Endothelial cell of umbilical vein (primary cell): ENCODE measurements around the gene ASXL1. TPM values are rescaled to one million over a fixed set of nuclear protein-coding genes. Genes with fewer than 3 reads are reported as not detected.

Source experiments
- BruUV-seq: library from RNA; stranded (reverse); fragments of 400-500 nt; replicated peaks from 2 replicates; lab custom pipeline; 2021; lab: Mats Ljungman, UMichigan
- CTCF ChIA-PET: fragments of 300-600, 350-600 bp; sonication (Branson Sonifier 250); formaldehyde crosslinking; loops from one replicate; lab custom pipeline; 2021; ENCODE audit warnings: antibody characterized with exemption, inconsistent platforms; lab: Charles Lee
- POLR2A ChIA-PET: fragments of 300-600, 350-600 bp; sonication (Branson Sonifier 250); formaldehyde crosslinking; loops from one replicate; lab custom pipeline; 2021; ENCODE audit warnings: antibody characterized with exemption, inconsistent platforms; lab: Charles Lee
- DNase-seq: peaks from one replicate; pipeline ENCODE4 v3.0.0-alpha.2; 2011; ENCODE audit warnings: low read depth, low spot score
- FAIRE-seq: peaks from 2 replicates; lab custom pipeline; 2011; peaks lifted over from hg19 to GRCh38; lab: Jason Lieb, UNC
- H2AFZ ChIP-seq: 2 replicates; pipeline ENCODE4 v1.6.0; 2012; ENCODE audit warnings: low read depth, low read length, control low read depth, inconsistent platforms
- H3K27ac ChIP-seq: 2 replicates; pipeline ENCODE4 v1.5.1; 2011; ENCODE audit warnings: low read depth, mild to moderate bottlenecking, control low read depth, low read length, moderate library complexity; ENCODE audit not compliant: insufficient read depth
- H3K27me3 ChIP-seq, 2 experiments: 2 replicates each; pipeline versions ENCODE4 v1.6.0 to v1.6.1; 2011; ENCODE audit warnings: low read length in 2 of 2, mixed read lengths in 1 of 2; ENCODE audit not compliant: control insufficient read depth in 2 of 2, insufficient read depth in 2 of 2
- H3K36me3 ChIP-seq, 2 experiments: 2 replicates in 1 of 2; 3 replicates in 1 of 2; pipeline ENCODE4 v1.5.1; 2011; ENCODE audit warnings: low read length in 2 of 2, mild to moderate bottlenecking in 1 of 2, moderate library complexity in 1 of 2; ENCODE audit not compliant: control insufficient read depth in 2 of 2, insufficient read depth in 2 of 2; ENCODE audit errors: extremely low read depth in 1 of 2
- H3K4me1 ChIP-seq: 3 replicates; pipeline ENCODE4 v1.5.1; 2011; ENCODE audit warnings: mild to moderate bottlenecking, low read length; ENCODE audit not compliant: control insufficient read depth, insufficient read depth; ENCODE audit errors: extremely low read depth
- H3K4me2 ChIP-seq: 2 replicates; pipeline ENCODE4 v1.6.1; 2011; ENCODE audit warnings: low read length, control low read depth, mixed read lengths; ENCODE audit not compliant: insufficient read depth
- H3K4me3 ChIP-seq, 3 experiments: fragments of 200-600 bp in 1 of 3; sonication (generic), shearing (Covaris generic) in 1 of 3; replicated peaks in 1 of 3; 2 replicates each; pipeline ENCODE4 v1.5.1; 2011 to 2016; ENCODE audit warnings: control low read depth in 3 of 3, low read length in 3 of 3, mild to moderate bottlenecking in 2 of 3, inconsistent platforms in 1 of 3, low read depth in 1 of 3, moderate library complexity in 1 of 3; ENCODE audit not compliant: insufficient read depth in 1 of 3
- H3K79me2 ChIP-seq: 2 replicates; pipeline ENCODE4 v1.6.0; 2012; ENCODE audit warnings: low read length, inconsistent platforms; ENCODE audit not compliant: control insufficient read depth, insufficient read depth
- H3K9ac ChIP-seq: replicated peaks from 2 replicates; pipeline ENCODE3; 2011; ENCODE audit warnings: low read length, control low read depth; ENCODE audit not compliant: insufficient read depth; ENCODE audit errors: extremely low read depth
- H3K9me1 ChIP-seq: replicated peaks from 3 replicates; pipeline ENCODE4 v1.6.0; 2011; ENCODE audit warnings: mild to moderate bottlenecking, low read length; ENCODE audit not compliant: control insufficient read depth, insufficient read depth; ENCODE audit errors: extremely low read depth
- H3K9me3 ChIP-seq: replicated peaks from 2 replicates; pipeline ENCODE4 v1.5.1; 2012; ENCODE audit warnings: low read length, inconsistent platforms; ENCODE audit not compliant: control insufficient read depth, insufficient read depth
- H4K20me1 ChIP-seq: replicated peaks from 2 replicates; pipeline ENCODE3; 2011; ENCODE audit warnings: mild to moderate bottlenecking, low read length; ENCODE audit not compliant: control insufficient read depth, insufficient read depth; ENCODE audit errors: extremely low read depth
- EZH2 ChIP-seq: IDR thresholded peaks from 2 replicates; pipeline ENCODE4 v1.6.1; 2012; ENCODE audit warnings: borderline replicate concordance, low read depth, mild to moderate bottlenecking, moderate library complexity, low read length, inconsistent platforms; ENCODE audit not compliant: severe bottlenecking
- FOS ChIP-seq: IDR thresholded peaks from 2 replicates; pipeline ENCODE4 v1.6.1; 2011; ENCODE audit warnings: mild to moderate bottlenecking, low read length, moderate library complexity, borderline replicate concordance; ENCODE audit not compliant: insufficient read depth
- GATA2 ChIP-seq: IDR thresholded peaks from 2 replicates; pipeline ENCODE4 v1.7.0; 2011; ENCODE audit warnings: low read depth, mild to moderate bottlenecking, moderate library complexity, mixed read lengths, low read length; ENCODE audit not compliant: insufficient read length, insufficient read depth
- JUN ChIP-seq: IDR thresholded peaks from 2 replicates; pipeline ENCODE4 v1.6.1; 2011; ENCODE audit warnings: borderline replicate concordance, low read depth; ENCODE audit not compliant: insufficient read length, insufficient read depth
- POLR2A ChIP-seq: IDR thresholded peaks from 2 replicates; pipeline ENCODE4 v1.6.1; 2012; ENCODE audit warnings: low read depth, mild to moderate bottlenecking, control low read depth, low read length
- POLR2AphosphoS5 ChIP-seq: IDR thresholded peaks from 2 replicates; pipeline ENCODE4 v1.6.1; 2012; ENCODE audit warnings: low read depth, mild to moderate bottlenecking, control low read depth, low read length, moderate library complexity; ENCODE audit not compliant: insufficient read depth
- dilution Hi-C: fragments of 300-500 bp; cut with MboI; formaldehyde crosslinking; loops from one replicate; pipeline ENCODE4 v1.15.0; 2019; ENCODE audit warnings: low sequenced_read_pairs; ENCODE audit not compliant: extremely low pct_ligation_motif_present
- intact Hi-C: fragments of 100-400 bp; cut with micrococcal nuclease; formaldehyde crosslinking; loops from one replicate; pipeline ENCODE4 v1.10.0; 2022
- polyA plus RNA-seq, 4 experiments: library from polyadenylated mRNA; depleted of rRNA in 3 of 4; stranded (reverse) in 3 of 4; unstranded in 1 of 4; fragments of >200 nt; gene quantifications; 2 replicates each; pipeline versions ENCODE4 v1.2.1 to v1.2.3, GENCODE V29; 2011 to 2012; ENCODE audit warnings: missing spikeins in 1 of 4
- total RNA-seq: library from RNA; stranded (reverse); gene quantifications from 2 replicates; pipeline ENCODE4 v1.2.3, GENCODE V29; 2021
- TF ChIP-seq, protein P1 (sequence below), 2 donors: IDR thresholded peaks; 1 replicate in 1 of 2; 2 replicates in 1 of 2; pipeline ENCODE4 v1.5.1; 2011; ENCODE audit warnings: low read length in 2 of 2, mild to moderate bottlenecking in 2 of 2, moderate library complexity in 2 of 2, control low read depth in 1 of 2, inconsistent platforms in 1 of 2, low read depth in 1 of 2; ENCODE audit not compliant: insufficient read depth in 1 of 2; ENCODE audit errors: extremely low read depth in 1 of 2
- TF ChIP-seq, protein P2 (sequence below): IDR thresholded peaks from 2 replicates; pipeline ENCODE4 v1.6.1; 2011; ENCODE audit not compliant: insufficient read depth, insufficient read length

Gene ASXL1
- total and polyA plus RNA-seq, 2 donors (not counting 3 experiments of a cell fraction or from before 2014, with no cell fraction given), result 45.4 to 101 TPM

DNA sequence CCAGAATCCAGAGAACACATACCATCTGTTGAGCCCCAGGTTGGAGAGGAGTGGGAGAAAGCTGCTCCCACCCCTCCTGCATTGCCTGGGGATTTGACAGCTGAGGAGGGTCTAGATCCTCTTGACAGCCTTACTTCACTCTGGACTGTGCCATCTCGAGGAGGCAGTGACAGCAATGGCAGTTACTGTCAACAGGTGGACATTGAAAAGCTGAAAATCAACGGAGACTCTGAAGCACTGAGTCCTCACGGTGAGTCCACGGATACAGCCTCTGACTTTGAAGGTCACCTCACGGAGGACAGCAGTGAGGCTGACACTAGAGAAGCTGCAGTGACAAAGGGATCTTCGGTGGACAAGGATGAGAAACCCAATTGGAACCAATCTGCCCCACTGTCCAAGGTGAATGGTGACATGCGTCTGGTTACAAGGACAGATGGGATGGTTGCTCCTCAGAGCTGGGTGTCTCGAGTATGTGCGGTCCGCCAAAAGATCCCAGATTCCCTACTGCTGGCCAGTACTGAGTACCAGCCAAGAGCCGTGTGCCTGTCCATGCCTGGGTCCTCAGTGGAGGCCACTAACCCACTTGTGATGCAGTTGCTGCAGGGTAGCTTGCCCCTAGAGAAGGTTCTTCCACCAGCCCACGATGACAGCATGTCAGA is 77.4 kb downstream of the ASXL1 start:
- no peak for FAIRE-seq
- POLR2A ChIA-PET, result no interaction called here
- intact Hi-C loops, result no loop called here

More for the DNA sequence above, 77.4 kb downstream of the ASXL1 start:
- Histone ChIP-seq H3K79me2 (peaks cover 13% of the 10 kb centered on the region), H3K9ac (no peak overlapping the region), H3K36me3 (peaks cover 34 to 50% of the 10 kb centered on the region in 2 experiments), H3K27ac (no peak overlapping the region), H3K4me3 (no peak overlapping the region), H3K9me3 (no peaks in the 10 kb centered on the region), H2AFZ (no peak overlapping the region), H3K9me1 (no peaks in the 10 kb centered on the region), H4K20me1 (no peaks in the 10 kb centered on the region), H3K27me3 (no peaks in the 10 kb centered on the region), H3K4me1 (peaks cover 32% of the 10 kb centered on the region), H3K4me2 (no peak overlapping the region)
- no TSS peak for BruUV-seq
- CTCF ChIA-PET, result interaction anchor here (1.0 kb wide), 1 partner anchor 10 kb away, joined by 3 read pairs; no protein-coding TSS in a partner anchor
- no peak for DNase-seq
- dilution Hi-C loops, result no loop called here
- TF ChIP-seq GATA2 (no peak), EZH2 (no peak), POLR2A (no peak), POLR2AphosphoS5 (no peak), FOS (no peak), JUN (no peak)
- TF ChIP-seq, protein P1, sequence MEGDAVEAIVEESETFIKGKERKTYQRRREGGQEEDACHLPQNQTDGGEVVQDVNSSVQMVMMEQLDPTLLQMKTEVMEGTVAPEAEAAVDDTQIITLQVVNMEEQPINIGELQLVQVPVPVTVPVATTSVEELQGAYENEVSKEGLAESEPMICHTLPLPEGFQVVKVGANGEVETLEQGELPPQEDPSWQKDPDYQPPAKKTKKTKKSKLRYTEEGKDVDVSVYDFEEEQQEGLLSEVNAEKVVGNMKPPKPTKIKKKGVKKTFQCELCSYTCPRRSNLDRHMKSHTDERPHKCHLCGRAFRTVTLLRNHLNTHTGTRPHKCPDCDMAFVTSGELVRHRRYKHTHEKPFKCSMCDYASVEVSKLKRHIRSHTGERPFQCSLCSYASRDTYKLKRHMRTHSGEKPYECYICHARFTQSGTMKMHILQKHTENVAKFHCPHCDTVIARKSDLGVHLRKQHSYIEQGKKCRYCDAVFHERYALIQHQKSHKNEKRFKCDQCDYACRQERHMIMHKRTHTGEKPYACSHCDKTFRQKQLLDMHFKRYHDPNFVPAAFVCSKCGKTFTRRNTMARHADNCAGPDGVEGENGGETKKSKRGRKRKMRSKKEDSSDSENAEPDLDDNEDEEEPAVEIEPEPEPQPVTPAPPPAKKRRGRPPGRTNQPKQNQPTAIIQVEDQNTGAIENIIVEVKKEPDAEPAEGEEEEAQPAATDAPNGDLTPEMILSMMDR (IDR thresholded peaks at IDR 0.05; ENCODE audit: extremely low read depth in 1 of 2, insufficient read depth in 1 of 2, low read depth in 1 of 2, low read length in 2 of 2), result no peak
- TF ChIP-seq, protein P2, sequence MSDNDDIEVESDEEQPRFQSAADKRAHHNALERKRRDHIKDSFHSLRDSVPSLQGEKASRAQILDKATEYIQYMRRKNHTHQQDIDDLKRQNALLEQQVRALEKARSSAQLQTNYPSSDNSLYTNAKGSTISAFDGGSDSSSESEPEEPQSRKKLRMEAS, result no peak
